B cell (primary cell): ENCODE data around the gene WDR31. TPM values are rescaled to one million over a fixed set of nuclear protein-coding genes. Genes with fewer than 3 reads are reported as not detected.

Source experiments
- ATAC-seq: fragments of 200-7000 bp; cut with Tn5 transposase; one replicate; pipeline ENCODE4 v1.10.0; 2021; ENCODE audit warnings: low read depth, mild to moderate bottlenecking, moderate number of reproducible peaks, moderate library complexity
- CTCF ChIA-PET: fragments of 350-600 bp; sonication (Branson Sonifier 250); formaldehyde crosslinking; loops from one replicate; lab custom pipeline; 2021; ENCODE audit warnings: antibody characterized with exemption, inconsistent platforms; lab: Charles Lee
- POLR2A ChIA-PET: fragments of 350-600 bp; sonication (Branson Sonifier 250); formaldehyde crosslinking; loops from one replicate; lab custom pipeline; 2021; ENCODE audit warnings: antibody characterized with exemption; lab: Charles Lee
- DNase-seq: peaks from one replicate; pipeline ENCODE4 v3.0.0; 2013
- H2AFZ ChIP-seq: 2 replicates; pipeline ENCODE4 v1.6.1; 2012; ENCODE audit warnings: mild to moderate bottlenecking, low read depth, low read length; ENCODE audit not compliant: insufficient read depth, poor library complexity, severe bottlenecking
- H3K27ac ChIP-seq, 2 donors: 1 replicate in 1 of 2; 2 replicates in 1 of 2; pipeline ENCODE4 v1.5.1; 2012 to 2013; ENCODE audit warnings: low read length in 2 of 2, mild to moderate bottlenecking in 2 of 2, moderate library complexity in 1 of 2
- H3K27me3 ChIP-seq, 4 experiments: fragments of 200-600 bp in 1 of 4; sonication (generic) in 1 of 4; replicated peaks in 1 of 4; 1 replicate in 2 of 4; 2 replicates in 2 of 4; pipeline versions ENCODE4 v1.6.1 to v1.7.0; 2013 to 2016; ENCODE audit warnings: low read length in 3 of 4, mild to moderate bottlenecking in 2 of 4, mixed read lengths in 1 of 4, moderate library complexity in 1 of 4; ENCODE audit not compliant: insufficient read depth in 4 of 4, control insufficient read depth in 3 of 4; ENCODE audit errors: control extremely low read depth in 1 of 4
- H3K36me3 ChIP-seq, 2 experiments: replicated peaks in 1 of 2; 1 replicate in 1 of 2; 2 replicates in 1 of 2; pipeline versions ENCODE4 v1.6.1 to v1.7.1; 2013; ENCODE audit warnings: low read length in 1 of 2; ENCODE audit not compliant: insufficient read depth in 2 of 2, control insufficient read depth in 1 of 2; ENCODE audit errors: control extremely low read depth in 1 of 2, extremely low read depth in 1 of 2
- H3K4me1 ChIP-seq, 2 donors: fragments of 200-600 bp in 1 of 2; sonication (generic) in 1 of 2; 1 replicate in 1 of 2; 2 replicates in 1 of 2; pipeline versions ENCODE4 v1.5.1 to v1.6.1; 2013 to 2017; ENCODE audit warnings: low read length in 2 of 2; ENCODE audit not compliant: control insufficient read depth in 2 of 2, insufficient read depth in 2 of 2
- H3K4me2 ChIP-seq: replicated peaks from 2 replicates; pipeline ENCODE3; 2012; ENCODE audit warnings: mild to moderate bottlenecking, low read depth, low read length; ENCODE audit not compliant: poor library complexity, severe bottlenecking
- H3K4me3 ChIP-seq, 5 experiments: fragments of 200-600 bp in 1 of 5; sonication (generic) in 1 of 5; 1 replicate in 3 of 5; 2 replicates in 2 of 5; pipeline versions ENCODE4 v1.5.1 to v1.7.0; 2011 to 2016; ENCODE audit warnings: low read length in 4 of 5, mild to moderate bottlenecking in 4 of 5, low read depth in 2 of 5, control low read depth in 1 of 5, moderate library complexity in 1 of 5; ENCODE audit not compliant: insufficient read depth in 1 of 5; ENCODE audit errors: control extremely low read depth in 1 of 5, extremely low read depth in 1 of 5
- H3K79me2 ChIP-seq: fragments of 200-600 bp; sonication (generic); one replicate; pipeline ENCODE4 v1.6.0; 2016; ENCODE audit warnings: low read length; ENCODE audit not compliant: control insufficient read depth, insufficient read depth
- H3K9ac ChIP-seq: fragments of 200-600 bp; sonication (generic); 2 replicates; pipeline ENCODE4 v1.6.1; 2017; ENCODE audit warnings: mild to moderate bottlenecking, low read length, moderate library complexity
- H3K9me3 ChIP-seq, 3 donors: one replicate each; pipeline versions ENCODE4 v1.6.1 to v1.7.1; 2013; ENCODE audit warnings: low read length in 2 of 3; ENCODE audit not compliant: control insufficient read depth in 2 of 3, insufficient read depth in 1 of 3; ENCODE audit errors: control extremely low read depth in 1 of 3
- H4K20me1 ChIP-seq: 2 replicates; pipeline ENCODE4 v1.6.0; 2012; ENCODE audit warnings: mild to moderate bottlenecking, low read length; ENCODE audit not compliant: insufficient read depth, control insufficient read depth, poor library complexity, severe bottlenecking
- H3K27ac Mint-ChIP-seq: one replicate; pipeline ENCODE4 v1.8.0; 2021; ENCODE audit warnings: mixed read lengths
- H3K27me3 Mint-ChIP-seq: one replicate; pipeline ENCODE4 v1.8.0; 2021; ENCODE audit warnings: mixed read lengths
- H3K4me1 Mint-ChIP-seq: one replicate; pipeline ENCODE4 v1.8.0; 2021; ENCODE audit warnings: mixed read lengths
- H3K4me3 Mint-ChIP-seq: one replicate; pipeline ENCODE4 v1.8.0; 2021; ENCODE audit warnings: mixed read lengths
- H3K9me3 Mint-ChIP-seq: one replicate; pipeline ENCODE4 v1.8.0; 2022; ENCODE audit warnings: mixed read lengths; ENCODE audit not compliant: insufficient read depth
- CTCF ChIP-seq: fragments of 200-600 bp; IDR thresholded peaks from one replicate; pipeline ENCODE4 v1.8.0; 2022; ENCODE audit warnings: antibody characterized with exemption, mild to moderate bottlenecking
- EZH2 ChIP-seq: IDR thresholded peaks from 2 replicates; pipeline ENCODE4 v1.6.1; 2012; ENCODE audit warnings: borderline replicate concordance, low read depth, mild to moderate bottlenecking, moderate library complexity, low read length; ENCODE audit not compliant: insufficient read depth, poor library complexity, severe bottlenecking
- WGBS: methylation state at CpG from one replicate; pipeline ENCODE4 v1.1.5; 2013; ENCODE audit warnings: missing lambda C conversion rate; ENCODE audit not compliant: insufficient coverage; 5-methylcytosine and 5-hydroxymethylcytosine counted together
- intact Hi-C: fragments of 100-400 bp; cut with micrococcal nuclease; formaldehyde crosslinking; loops from one replicate; pipeline ENCODE4 v1.10.0; 2022
- polyA plus RNA-seq: library from polyadenylated mRNA; depleted of rRNA; stranded (reverse); fragments of >200 nt; gene quantifications from 2 replicates; pipeline ENCODE4 v1.2.3, GENCODE V29; 2012
- total RNA-seq, 2 donors: library from RNA; stranded (reverse); fragments of 120-200 nt in 1 of 2; gene quantifications; 1 replicate in 1 of 2; 2 replicates in 1 of 2; pipeline versions ENCODE4 v1.2.3 to v1.2.4, GENCODE V29; 2013 to 2022

Gene WDR31
- total and polyA plus RNA-seq, 2 donors (not counting 1 experiment from before 2014, with no cell fraction given), result 0.36 to 0.62 TPM

GRCh38 chr9:113372059-113372458 is 32.0 kb upstream of the WDR31 start:
- Mint-ChIP-seq H3K9me3 (no peaks in the 10 kb centered on the region), H3K4me3 (no peak overlapping the region), H3K27me3 (no peaks in the 10 kb centered on the region), H3K27ac (no peak overlapping the region), H3K4me1 (peaks cover 15% of the 10 kb centered on the region)
- H2AFZ ChIP-seq, result no peak overlapping the region
- ChIA-PET CTCF (no interaction called here), POLR2A (interaction anchor here (0.7 kb wide), 1 partner anchor 38 kb away, joined by 3 read pairs; no protein-coding TSS in a partner anchor)
- H3K27me3 ChIP-seq, result no peaks in the 10 kb centered on the region
- H3K4me2 ChIP-seq, result no peak overlapping the region
- H3K9ac ChIP-seq, result no peak overlapping the region
- peaks cover 0 to 25% of the 10 kb centered on the region in 2 experiments for H3K36me3 ChIP-seq
- no peak overlapping the region for H3K4me3 ChIP-seq
- H4K20me1 ChIP-seq, result no peaks in the 10 kb centered on the region
- ATAC-seq (no peak), DNase-seq (no peak)
- WGBS, result 93% methylated on average over 4 of the region's 5 CpGs
- H3K27ac ChIP-seq, result no peak overlapping the region
- peaks cover 5% of the 10 kb centered on the region for H3K79me2 ChIP-seq
- peaks cover 4 to 9% of the 10 kb centered on the region in 2 donors for H3K4me1 ChIP-seq
- H3K9me3 ChIP-seq, result no peaks in the 10 kb centered on the region
- intact Hi-C loops, result no loop called here
- no peak for TF ChIP-seq CTCF
- TF ChIP-seq EZH2, result no peak

GRCh38 chr9:113370806-113371325 is 30.8 kb upstream of the WDR31 start:
- H2AFZ ChIP-seq, result no peak overlapping the region
- no peaks in the 10 kb centered on the region for H3K9me3 ChIP-seq
- Mint-ChIP-seq H3K4me3 (no peak overlapping the region), H3K27ac (no peak overlapping the region), H3K27me3 (no peaks in the 10 kb centered on the region), H3K4me1 (peaks cover 14% of the 10 kb centered on the region), H3K9me3 (no peaks in the 10 kb centered on the region)
- no peak overlapping the region for H3K4me2 ChIP-seq
- no peaks in the 10 kb centered on the region for H4K20me1 ChIP-seq
- H3K36me3 ChIP-seq, result peaks cover 0 to 25% of the 10 kb centered on the region in 2 experiments
- H3K9ac ChIP-seq, result no peak overlapping the region
- CTCF ChIA-PET, result interaction anchor here (1.2 kb wide), 1 partner anchor 28 kb away, joined by 3 read pairs; no protein-coding TSS in a partner anchor
- WGBS, result 92% methylated on average over 7 of the region's 8 CpGs
- peaks cover 4% of the 10 kb centered on the region for H3K79me2 ChIP-seq
- no peak for TF ChIP-seq EZH2
- no peak overlapping the region for H3K27ac ChIP-seq
- peaks cover 4 to 5% of the 10 kb centered on the region in 2 donors for H3K4me1 ChIP-seq
- no peak overlapping the region for H3K4me3 ChIP-seq
- DNase-seq (no peak), ATAC-seq (no peak)
- POLR2A ChIA-PET, result no interaction called here
- no peaks in the 10 kb centered on the region for H3K27me3 ChIP-seq
- intact Hi-C loops, result no loop called here
